HepG2 (cell line): ENCODE results near the gene KIAA1958. TPM values are rescaled to one million over a fixed set of nuclear protein-coding genes. Genes with fewer than 3 reads are reported as not detected.

Source experiments
- EHMT2 ChIP-seq: fragments of 200-600 bp; sonication (generic); IDR thresholded peaks from 2 replicates; pipeline ENCODE4 v1.7.0; 2017; ENCODE audit warnings: antibody characterized with exemption, low read depth, low read length, borderline replicate concordance
- FOXP1 ChIP-seq, 2 experiments: fragments of 450-650 bp in 1 of 2; IDR thresholded peaks; 2 replicates each; pipeline ENCODE4 v1.6.1; 2017 to 2018; ENCODE audit warnings: antibody characterized with exemption in 1 of 2
- GFI1 ChIP-seq: sonication (generic); formaldehyde crosslinking; IDR thresholded peaks from 2 replicates; pipeline ENCODE4 v1.5.0; 2020; ENCODE audit warnings: missing genetic modification reagents, mild to moderate bottlenecking, borderline replicate concordance
- KLF6 ChIP-seq: IDR thresholded peaks from 2 replicates; pipeline ENCODE4 v1.8.0; 2016; ENCODE audit warnings: missing biosample characterization, missing genetic modification reagents
- TBL1XR1 ChIP-seq: fragments of 150-350 bp; IDR thresholded peaks from 2 replicates; pipeline ENCODE4 v1.6.1; 2014; ENCODE audit warnings: borderline replicate concordance, low read length; ENCODE audit not compliant: partially characterized antibody
- ZNF343 ChIP-seq: sonication (generic); formaldehyde crosslinking; IDR thresholded peaks from 2 replicates; pipeline ENCODE4 v1.4.0; 2020; ENCODE audit warnings: mild to moderate bottlenecking, missing genetic modification reagents
- ZNF441 ChIP-seq: sonication (generic); formaldehyde crosslinking; IDR thresholded peaks from 2 replicates; pipeline ENCODE4 v1.7.0; 2021; ENCODE audit warnings: missing genetic modification reagents, borderline replicate concordance
- ZNF496 ChIP-seq: sonication (generic); formaldehyde crosslinking; IDR thresholded peaks from 2 replicates; pipeline ENCODE4 v1.8.1; 2023; ENCODE audit warnings: mild to moderate bottlenecking, moderate library complexity, missing genetic modification reagents; ENCODE audit not compliant: insufficient replicate concordance
- ZNF713 ChIP-seq: sonication (generic); formaldehyde crosslinking; IDR thresholded peaks from 2 replicates; pipeline ENCODE4 v1.4.0; 2020; ENCODE audit warnings: mild to moderate bottlenecking, missing genetic modification reagents
- polyA plus RNA-seq, 8 experiments: library from polyadenylated mRNA; depleted of rRNA in 3 of 8; stranded (reverse) in 7 of 8; unstranded in 1 of 8; fragments of >200 nt; fragmentation: Illumina TruSeq in 4 of 8; extraction: Trizol in 4 of 8; gene quantifications; 2 replicates each; pipeline versions ENCODE4 v1.2.1 to v1.2.3, GENCODE V29; 2011 to 2016; ENCODE audit warnings: low read depth in 4 of 8, missing spikeins in 1 of 8, mixed read lengths in 1 of 8; ENCODE audit not compliant: insufficient read depth in 1 of 8
- total RNA-seq, 5 experiments: library from RNA; depleted of rRNA; stranded (reverse); fragments of >200 nt; fragmentation: Illumina TruSeq; extraction: Trizol; gene quantifications; 2 replicates each; pipeline ENCODE4 v1.2.3, GENCODE V29; 2016; ENCODE audit warnings: low read depth in 1 of 5
- TF ChIP-seq, protein P1 (sequence below): sonication (generic); formaldehyde crosslinking; IDR thresholded peaks from 2 replicates; pipeline ENCODE4 v1.9.0; 2021; ENCODE audit warnings: mild to moderate bottlenecking, missing genetic modification reagents
- TF ChIP-seq, protein P2 (sequence below): sonication (generic); formaldehyde crosslinking; IDR thresholded peaks from 2 replicates; pipeline ENCODE4 v1.8.0; 2022; ENCODE audit warnings: mild to moderate bottlenecking, missing genetic modification reagents, moderate library complexity
- TF ChIP-seq, protein P3 (sequence below): sonication (generic); formaldehyde crosslinking; IDR thresholded peaks from 2 replicates; pipeline ENCODE4 v1.5.0; 2020; ENCODE audit warnings: mild to moderate bottlenecking, missing genetic modification reagents
- TF ChIP-seq, protein P4 (sequence below): IDR thresholded peaks from 2 replicates; pipeline ENCODE4 v1.6.1; 2018; ENCODE audit warnings: missing genetic modification reagents, mild to moderate bottlenecking, missing compliant biosample characterization
- TF ChIP-seq, protein P5 (sequence below): sonication (generic); formaldehyde crosslinking; IDR thresholded peaks from 2 replicates; pipeline ENCODE4 v1.4.0; 2020; ENCODE audit warnings: missing genetic modification reagents, borderline replicate concordance

KIAA1958 gene
- total and polyA plus RNA-seq, 2 of the 13 experiments (the other 11 are each of a cell fraction or from before 2014, with no cell fraction given) = 8.5 to 10.3 TPM

DNA sequence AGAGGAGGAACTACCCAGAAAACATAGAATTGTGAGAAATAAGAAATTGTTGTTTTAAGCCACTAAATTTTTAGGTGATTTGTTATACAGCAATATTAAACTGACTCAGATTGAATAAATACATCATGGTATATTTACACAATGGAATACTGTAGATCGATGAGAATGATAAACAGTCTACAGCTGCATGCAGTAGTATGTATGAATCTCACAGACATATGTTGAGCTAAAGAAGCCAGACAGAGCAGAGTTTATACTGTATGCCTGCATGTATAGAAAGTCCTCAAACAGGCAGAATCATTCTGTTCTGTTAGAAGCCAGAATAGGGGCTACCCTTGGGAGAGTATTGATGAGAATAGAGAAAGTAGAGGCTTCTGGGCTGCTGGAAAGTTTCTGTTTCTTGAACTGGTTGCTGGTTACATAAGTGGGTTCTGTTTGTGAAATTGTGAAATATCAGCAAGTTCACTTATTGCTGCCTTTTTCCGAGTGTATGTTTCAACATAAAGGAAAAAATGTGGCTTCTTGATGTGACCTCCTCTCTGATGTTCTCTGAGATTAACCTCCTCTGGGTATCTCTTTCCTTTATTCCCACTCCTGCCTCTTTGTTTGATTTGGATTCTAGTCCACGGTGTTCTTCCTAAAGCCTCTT is 9.6 kb downstream of the KIAA1958 start (continued):
- TF ChIP-seq, protein P1, sequence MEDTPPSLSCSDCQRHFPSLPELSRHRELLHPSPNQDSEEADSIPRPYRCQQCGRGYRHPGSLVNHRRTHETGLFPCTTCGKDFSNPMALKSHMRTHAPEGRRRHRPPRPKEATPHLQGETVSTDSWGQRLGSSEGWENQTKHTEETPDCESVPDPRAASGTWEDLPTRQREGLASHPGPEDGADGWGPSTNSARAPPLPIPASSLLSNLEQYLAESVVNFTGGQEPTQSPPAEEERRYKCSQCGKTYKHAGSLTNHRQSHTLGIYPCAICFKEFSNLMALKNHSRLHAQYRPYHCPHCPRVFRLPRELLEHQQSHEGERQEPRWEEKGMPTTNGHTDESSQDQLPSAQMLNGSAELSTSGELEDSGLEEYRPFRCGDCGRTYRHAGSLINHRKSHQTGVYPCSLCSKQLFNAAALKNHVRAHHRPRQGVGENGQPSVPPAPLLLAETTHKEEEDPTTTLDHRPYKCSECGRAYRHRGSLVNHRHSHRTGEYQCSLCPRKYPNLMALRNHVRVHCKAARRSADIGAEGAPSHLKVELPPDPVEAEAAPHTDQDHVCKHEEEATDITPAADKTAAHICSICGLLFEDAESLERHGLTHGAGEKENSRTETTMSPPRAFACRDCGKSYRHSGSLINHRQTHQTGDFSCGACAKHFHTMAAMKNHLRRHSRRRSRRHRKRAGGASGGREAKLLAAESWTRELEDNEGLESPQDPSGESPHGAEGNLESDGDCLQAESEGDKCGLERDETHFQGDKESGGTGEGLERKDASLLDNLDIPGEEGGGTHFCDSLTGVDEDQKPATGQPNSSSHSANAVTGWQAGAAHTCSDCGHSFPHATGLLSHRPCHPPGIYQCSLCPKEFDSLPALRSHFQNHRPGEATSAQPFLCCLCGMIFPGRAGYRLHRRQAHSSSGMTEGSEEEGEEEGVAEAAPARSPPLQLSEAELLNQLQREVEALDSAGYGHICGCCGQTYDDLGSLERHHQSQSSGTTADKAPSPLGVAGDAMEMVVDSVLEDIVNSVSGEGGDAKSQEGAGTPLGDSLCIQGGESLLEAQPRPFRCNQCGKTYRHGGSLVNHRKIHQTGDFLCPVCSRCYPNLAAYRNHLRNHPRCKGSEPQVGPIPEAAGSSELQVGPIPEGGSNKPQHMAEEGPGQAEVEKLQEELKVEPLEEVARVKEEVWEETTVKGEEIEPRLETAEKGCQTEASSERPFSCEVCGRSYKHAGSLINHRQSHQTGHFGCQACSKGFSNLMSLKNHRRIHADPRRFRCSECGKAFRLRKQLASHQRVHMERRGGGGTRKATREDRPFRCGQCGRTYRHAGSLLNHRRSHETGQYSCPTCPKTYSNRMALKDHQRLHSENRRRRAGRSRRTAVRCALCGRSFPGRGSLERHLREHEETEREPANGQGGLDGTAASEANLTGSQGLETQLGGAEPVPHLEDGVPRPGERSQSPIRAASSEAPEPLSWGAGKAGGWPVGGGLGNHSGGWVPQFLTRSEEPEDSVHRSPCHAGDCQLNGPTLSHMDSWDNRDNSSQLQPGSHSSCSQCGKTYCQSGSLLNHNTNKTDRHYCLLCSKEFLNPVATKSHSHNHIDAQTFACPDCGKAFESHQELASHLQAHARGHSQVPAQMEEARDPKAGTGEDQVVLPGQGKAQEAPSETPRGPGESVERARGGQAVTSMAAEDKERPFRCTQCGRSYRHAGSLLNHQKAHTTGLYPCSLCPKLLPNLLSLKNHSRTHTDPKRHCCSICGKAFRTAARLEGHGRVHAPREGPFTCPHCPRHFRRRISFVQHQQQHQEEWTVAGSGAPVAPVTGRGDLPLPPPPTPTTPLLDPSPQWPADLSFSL (CRISPR knock-in tag) = no peak
- TF ChIP-seq KLF6 (no peak), FOXP1 (IDR thresholded peaks at IDR 0.05) (no peak), FOXP1 (CRISPR knock-in tag; IDR thresholded peaks at IDR 0.05) (peak; percentile 64; the same call in 1 of the 2 replicates), ZNF496 (no peak), ZNF713 (CRISPR knock-in tag) (no peak), ZNF343 (CRISPR knock-in tag) (no peak), TBL1XR1 (no peak), ZNF441 (CRISPR knock-in tag) (no peak), EHMT2 (no peak), GFI1 (CRISPR knock-in tag) (no peak; the same call in 1 of the 2 replicates)
- TF ChIP-seq, protein P2, sequence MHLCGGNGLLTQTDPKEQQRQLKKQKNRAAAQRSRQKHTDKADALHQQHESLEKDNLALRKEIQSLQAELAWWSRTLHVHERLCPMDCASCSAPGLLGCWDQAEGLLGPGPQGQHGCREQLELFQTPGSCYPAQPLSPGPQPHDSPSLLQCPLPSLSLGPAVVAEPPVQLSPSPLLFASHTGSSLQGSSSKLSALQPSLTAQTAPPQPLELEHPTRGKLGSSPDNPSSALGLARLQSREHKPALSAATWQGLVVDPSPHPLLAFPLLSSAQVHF (CRISPR knock-in tag) = no peak
- TF ChIP-seq, protein P3, sequence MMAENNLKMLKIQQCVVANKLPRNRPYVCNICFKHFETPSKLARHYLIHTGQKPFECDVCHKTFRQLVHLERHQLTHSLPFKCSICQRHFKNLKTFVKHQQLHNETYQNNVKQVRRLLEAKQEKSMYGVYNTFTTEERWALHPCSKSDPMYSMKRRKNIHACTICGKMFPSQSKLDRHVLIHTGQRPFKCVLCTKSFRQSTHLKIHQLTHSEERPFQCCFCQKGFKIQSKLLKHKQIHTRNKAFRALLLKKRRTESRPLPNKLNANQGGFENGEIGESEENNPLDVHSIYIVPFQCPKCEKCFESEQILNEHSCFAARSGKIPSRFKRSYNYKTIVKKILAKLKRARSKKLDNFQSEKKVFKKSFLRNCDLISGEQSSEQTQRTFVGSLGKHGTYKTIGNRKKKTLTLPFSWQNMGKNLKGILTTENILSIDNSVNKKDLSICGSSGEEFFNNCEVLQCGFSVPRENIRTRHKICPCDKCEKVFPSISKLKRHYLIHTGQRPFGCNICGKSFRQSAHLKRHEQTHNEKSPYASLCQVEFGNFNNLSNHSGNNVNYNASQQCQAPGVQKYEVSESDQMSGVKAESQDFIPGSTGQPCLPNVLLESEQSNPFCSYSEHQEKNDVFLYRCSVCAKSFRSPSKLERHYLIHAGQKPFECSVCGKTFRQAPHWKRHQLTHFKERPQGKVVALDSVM (CRISPR knock-in tag) = no peak
- TF ChIP-seq, protein P4, sequence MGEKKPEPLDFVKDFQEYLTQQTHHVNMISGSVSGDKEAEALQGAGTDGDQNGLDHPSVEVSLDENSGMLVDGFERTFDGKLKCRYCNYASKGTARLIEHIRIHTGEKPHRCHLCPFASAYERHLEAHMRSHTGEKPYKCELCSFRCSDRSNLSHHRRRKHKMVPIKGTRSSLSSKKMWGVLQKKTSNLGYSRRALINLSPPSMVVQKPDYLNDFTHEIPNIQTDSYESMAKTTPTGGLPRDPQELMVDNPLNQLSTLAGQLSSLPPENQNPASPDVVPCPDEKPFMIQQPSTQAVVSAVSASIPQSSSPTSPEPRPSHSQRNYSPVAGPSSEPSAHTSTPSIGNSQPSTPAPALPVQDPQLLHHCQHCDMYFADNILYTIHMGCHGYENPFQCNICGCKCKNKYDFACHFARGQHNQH (CRISPR knock-in tag) = no peak
- TF ChIP-seq, protein P5, sequence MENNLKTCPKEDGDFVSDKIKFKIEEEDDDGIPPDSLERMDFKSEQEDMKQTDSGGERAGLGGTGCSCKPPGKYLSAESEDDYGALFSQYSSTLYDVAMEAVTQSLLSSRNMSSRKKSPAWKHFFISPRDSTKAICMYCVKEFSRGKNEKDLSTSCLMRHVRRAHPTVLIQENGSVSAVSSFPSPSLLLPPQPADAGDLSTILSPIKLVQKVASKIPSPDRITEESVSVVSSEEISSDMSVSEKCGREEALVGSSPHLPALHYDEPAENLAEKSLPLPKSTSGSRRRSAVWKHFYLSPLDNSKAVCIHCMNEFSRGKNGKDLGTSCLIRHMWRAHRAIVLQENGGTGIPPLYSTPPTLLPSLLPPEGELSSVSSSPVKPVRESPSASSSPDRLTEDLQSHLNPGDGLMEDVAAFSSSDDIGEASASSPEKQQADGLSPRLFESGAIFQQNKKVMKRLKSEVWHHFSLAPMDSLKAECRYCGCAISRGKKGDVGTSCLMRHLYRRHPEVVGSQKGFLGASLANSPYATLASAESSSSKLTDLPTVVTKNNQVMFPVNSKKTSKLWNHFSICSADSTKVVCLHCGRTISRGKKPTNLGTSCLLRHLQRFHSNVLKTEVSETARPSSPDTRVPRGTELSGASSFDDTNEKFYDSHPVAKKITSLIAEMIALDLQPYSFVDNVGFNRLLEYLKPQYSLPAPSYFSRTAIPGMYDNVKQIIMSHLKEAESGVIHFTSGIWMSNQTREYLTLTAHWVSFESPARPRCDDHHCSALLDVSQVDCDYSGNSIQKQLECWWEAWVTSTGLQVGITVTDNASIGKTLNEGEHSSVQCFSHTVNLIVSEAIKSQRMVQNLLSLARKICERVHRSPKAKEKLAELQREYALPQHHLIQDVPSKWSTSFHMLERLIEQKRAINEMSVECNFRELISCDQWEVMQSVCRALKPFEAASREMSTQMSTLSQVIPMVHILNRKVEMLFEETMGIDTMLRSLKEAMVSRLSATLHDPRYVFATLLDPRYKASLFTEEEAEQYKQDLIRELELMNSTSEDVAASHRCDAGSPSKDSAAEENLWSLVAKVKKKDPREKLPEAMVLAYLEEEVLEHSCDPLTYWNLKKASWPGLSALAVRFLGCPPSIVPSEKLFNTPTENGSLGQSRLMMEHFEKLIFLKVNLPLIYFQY = 0 out of 2 replicates have a peak, but pooled peaks have one; percentile 38
